ENCODE data around the gene NCOA4. TPM values are rescaled to one million over a fixed set of nuclear protein-coding genes. Genes with fewer than 3 reads are reported as not detected.
A peak's percentile ranks its signal among the peaks of the same experiment; 100 is the strongest.
"Not testable (repeated sequence)": the region's sequence is repeated elsewhere in the genome, so short reads cannot be mapped to it uniquely, and the experiment has no call there.

NCOA4 gene
- total RNA-seq, 2 donors from 2014 or later, result 157 to 200 TPM

GRCh38 chr10:46052791-46053375 is 22.5 kb upstream of the NCOA4 start:
- H3K4me1 ChIP-seq (ENCODE audit: control insufficient read depth, insufficient read depth, low read length), result peaks cover 25% of the 10 kb centered on the region
- TF ChIP-seq, protein P1, sequence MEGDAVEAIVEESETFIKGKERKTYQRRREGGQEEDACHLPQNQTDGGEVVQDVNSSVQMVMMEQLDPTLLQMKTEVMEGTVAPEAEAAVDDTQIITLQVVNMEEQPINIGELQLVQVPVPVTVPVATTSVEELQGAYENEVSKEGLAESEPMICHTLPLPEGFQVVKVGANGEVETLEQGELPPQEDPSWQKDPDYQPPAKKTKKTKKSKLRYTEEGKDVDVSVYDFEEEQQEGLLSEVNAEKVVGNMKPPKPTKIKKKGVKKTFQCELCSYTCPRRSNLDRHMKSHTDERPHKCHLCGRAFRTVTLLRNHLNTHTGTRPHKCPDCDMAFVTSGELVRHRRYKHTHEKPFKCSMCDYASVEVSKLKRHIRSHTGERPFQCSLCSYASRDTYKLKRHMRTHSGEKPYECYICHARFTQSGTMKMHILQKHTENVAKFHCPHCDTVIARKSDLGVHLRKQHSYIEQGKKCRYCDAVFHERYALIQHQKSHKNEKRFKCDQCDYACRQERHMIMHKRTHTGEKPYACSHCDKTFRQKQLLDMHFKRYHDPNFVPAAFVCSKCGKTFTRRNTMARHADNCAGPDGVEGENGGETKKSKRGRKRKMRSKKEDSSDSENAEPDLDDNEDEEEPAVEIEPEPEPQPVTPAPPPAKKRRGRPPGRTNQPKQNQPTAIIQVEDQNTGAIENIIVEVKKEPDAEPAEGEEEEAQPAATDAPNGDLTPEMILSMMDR (conservative IDR thresholded peaks at IDR 0.05), result no peak
- Mint-ChIP-seq H3K27me3 (ENCODE audit: insufficient read depth) (no peaks in the 10 kb centered on the region), H3K27ac (peak overlapping the region; percentile 99), H3K36me3 (ENCODE audit: low read depth) (peaks cover 6% of the 10 kb centered on the region), H3K4me3 (peak overlapping the region; percentile 36), H3K9me3 (peaks cover 21% of the 10 kb centered on the region), H3K4me1 (peaks cover 57% of the 10 kb centered on the region)
- H3K9me3 ChIP-seq (ENCODE audit: control insufficient read depth, low read length), result peaks cover 18% of the 10 kb centered on the region
- peak overlapping the region; percentile 68 for H3K27ac ChIP-seq (ENCODE audit: low read depth, low read length)
- H3K27me3 ChIP-seq (ENCODE audit: control insufficient read depth, insufficient read depth, low read length, poor library complexity, severe bottlenecking), result no peaks in the 10 kb centered on the region
- H3K9ac ChIP-seq (ENCODE audit: extremely low read depth, low read length, poor library complexity, severe bottlenecking), result peak overlapping the region; percentile 76
- peak overlapping the region; percentile 64 for H3K4me3 ChIP-seq (ENCODE audit: low read length)
- 77 to 86% methylated on average over 5 to 6 of the region's 6 CpGs for WGBS, 2 experiments (ENCODE audit: insufficient coverage in 1 of 2, insufficient read length in 1 of 2)
- no peaks in the 10 kb centered on the region for H3K36me3 ChIP-seq (ENCODE audit: control insufficient read depth, insufficient read depth, low read length)
- DNase-seq, result peak; percentile 59

DNA sequence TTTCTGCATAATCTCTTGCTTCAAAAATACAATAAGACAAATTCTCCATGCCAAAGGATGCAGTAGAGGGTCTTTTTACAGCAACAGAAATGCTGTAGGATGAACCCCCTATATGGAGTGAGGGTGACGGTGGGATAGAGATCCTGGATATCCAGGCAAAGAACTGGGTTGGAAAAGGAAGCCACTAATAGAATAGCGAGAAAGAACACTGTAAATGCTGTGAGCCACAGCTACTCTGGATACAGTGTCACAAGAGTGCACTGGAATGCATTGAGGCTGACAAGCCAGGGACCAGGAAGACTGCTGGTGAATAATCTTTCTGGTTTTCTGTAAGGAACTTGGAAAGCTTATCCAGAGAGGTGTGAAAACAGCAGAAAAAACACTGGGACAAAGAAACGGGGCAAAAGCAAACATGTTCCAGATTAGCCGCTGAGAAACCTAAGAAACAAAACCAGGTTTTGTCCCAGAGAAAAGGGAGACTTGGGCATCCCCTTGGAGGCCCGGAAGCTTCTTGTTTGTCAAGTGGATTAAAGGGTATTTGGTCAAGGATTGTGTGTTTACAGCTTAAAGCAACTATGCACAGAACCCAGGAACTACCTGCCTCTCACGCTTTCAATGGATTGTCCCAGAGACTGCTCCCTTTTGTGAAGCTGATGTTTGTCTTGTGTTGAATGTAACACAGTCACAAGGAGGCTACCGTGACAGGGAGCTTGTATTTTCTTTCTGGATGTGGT is 21.8 kb upstream of the NCOA4 start:
- no peaks in the 10 kb centered on the region for H3K27me3 ChIP-seq (ENCODE audit: control insufficient read depth, insufficient read depth, low read length, poor library complexity, severe bottlenecking)
- TF ChIP-seq, protein P1 (conservative IDR thresholded peaks at IDR 0.05), result no peak
- peaks cover 32% of the 10 kb centered on the region for H3K4me1 ChIP-seq (ENCODE audit: control insufficient read depth, insufficient read depth, low read length)
- H3K27ac ChIP-seq (ENCODE audit: low read depth, low read length), result peak overlapping the region; percentile 68
- 38 to 61% methylated on average over 6 of the region's 7 CpGs for WGBS, 2 experiments (ENCODE audit: insufficient coverage in 1 of 2, insufficient read length in 1 of 2)
- peaks cover 64% of the 10 kb centered on the region for H3K4me1 Mint-ChIP-seq
- H3K36me3 Mint-ChIP-seq (ENCODE audit: low read depth), result peaks cover 3% of the 10 kb centered on the region
- peak overlapping the region; percentile 64 for H3K4me3 ChIP-seq (ENCODE audit: low read length)
- no peaks in the 10 kb centered on the region for H3K27me3 Mint-ChIP-seq (ENCODE audit: insufficient read depth)
- H3K36me3 ChIP-seq (ENCODE audit: control insufficient read depth, insufficient read depth, low read length), result no peaks in the 10 kb centered on the region
- H3K9me3 ChIP-seq (ENCODE audit: control insufficient read depth, low read length), result peaks cover 12% of the 10 kb centered on the region
- DNase-seq, result peak; percentile 77
- H3K9me3 Mint-ChIP-seq, result peaks cover 15% of the 10 kb centered on the region
- peak overlapping the region; percentile 99 for H3K27ac Mint-ChIP-seq
- H3K4me3 Mint-ChIP-seq, result peak overlapping the region; percentile 36
- H3K9ac ChIP-seq (ENCODE audit: extremely low read depth, low read length, poor library complexity, severe bottlenecking), result peak overlapping the region; percentile 76

- TF ChIP-seq, protein P1 (conservative IDR thresholded peaks at IDR 0.05), result no peak
- Mint-ChIP-seq H3K4me1 (peaks cover 75% of the 10 kb centered on the region), H3K9me3 (peaks cover 4% of the 10 kb centered on the region), H3K36me3 (ENCODE audit: low read depth) (no peaks in the 10 kb centered on the region), H3K27ac (peak overlapping the region; percentile 99), H3K4me3 (no peak overlapping the region), H3K27me3 (ENCODE audit: insufficient read depth) (no peaks in the 10 kb centered on the region)
- Histone ChIP-seq H3K4me3 (ENCODE audit: low read length) (no peak overlapping the region), H3K36me3 (ENCODE audit: control insufficient read depth, insufficient read depth, low read length) (no peaks in the 10 kb centered on the region), H3K9me3 (ENCODE audit: control insufficient read depth, low read length) (peaks cover under 1% of the 10 kb centered on the region), H3K9ac (ENCODE audit: extremely low read depth, low read length, poor library complexity, severe bottlenecking) (peak overlapping the region; percentile 6), H3K4me1 (ENCODE audit: control insufficient read depth, insufficient read depth, low read length) (peaks cover 37% of the 10 kb centered on the region), H3K27me3 (ENCODE audit: control insufficient read depth, insufficient read depth, low read length, poor library complexity, severe bottlenecking) (no peaks in the 10 kb centered on the region), H3K27ac (ENCODE audit: low read depth, low read length) (no peak overlapping the region)
- peak; percentile 36 for DNase-seq
- 68 to 81% methylated on average over 4 to 11 of the region's 11 CpGs for WGBS, 2 experiments (ENCODE audit: insufficient coverage in 1 of 2, insufficient read length in 1 of 2)
These were observed 20.7 kb upstream of the NCOA4 start for GRCh38 chr10:46050941-46051623.

DNA sequence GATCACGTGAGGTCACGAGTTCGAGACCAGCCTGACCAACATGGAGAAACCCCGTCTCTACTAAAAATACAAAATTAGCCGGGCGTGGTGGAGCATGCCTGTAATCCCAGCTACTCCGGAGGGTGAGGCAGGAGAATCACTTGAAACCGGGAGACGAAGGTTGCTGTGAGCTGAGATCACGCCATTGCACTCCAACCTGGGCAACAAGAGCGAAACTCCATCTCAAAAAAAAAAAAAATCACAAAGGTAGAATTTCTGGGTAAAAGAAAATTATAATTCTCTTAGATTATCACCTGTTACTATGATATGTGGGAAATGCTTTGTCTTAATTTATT is 19.0 kb upstream of the NCOA4 start:
- H3K9me3 ChIP-seq (ENCODE audit: control insufficient read depth, low read length), result not testable (repeated sequence)

More for the DNA sequence above, 19.0 kb upstream of the NCOA4 start:
- not testable (repeated sequence) for DNase-seq; H3K9ac ChIP-seq (ENCODE audit: extremely low read depth, low read length, poor library complexity, severe bottlenecking); H3K27me3 Mint-ChIP-seq (ENCODE audit: insufficient read depth); H3K27me3 ChIP-seq (ENCODE audit: control insufficient read depth, insufficient read depth, low read length, poor library complexity, severe bottlenecking); H3K9me3 Mint-ChIP-seq; H3K4me3 Mint-ChIP-seq; H3K36me3 ChIP-seq (ENCODE audit: control insufficient read depth, insufficient read depth, low read length); H3K27ac ChIP-seq (ENCODE audit: low read depth, low read length); H3K4me3 ChIP-seq (ENCODE audit: low read length); H3K36me3 Mint-ChIP-seq (ENCODE audit: low read depth); H3K27ac Mint-ChIP-seq
- H3K4me1 Mint-ChIP-seq, result peaks cover 70% of the 10 kb centered on the region
- H3K4me1 ChIP-seq (ENCODE audit: control insufficient read depth, insufficient read depth, low read length), result peaks cover 36% of the 10 kb centered on the region
- WGBS, 2 experiments (ENCODE audit: insufficient coverage in 1 of 2, insufficient read length in 1 of 2), result 93 to 95% methylated on average over 7 to 10 of the region's 11 CpGs

Measured in endodermal cell (in vitro differentiated cells).